H1 (cell line): ENCODE results near the gene EEF2K. TPM values are rescaled to one million over a fixed set of nuclear protein-coding genes. Genes with fewer than 3 reads are reported as not detected.
A peak's percentile ranks its signal among the peaks of the same experiment; 100 is the strongest.

Experiments
- ASH2L ChIP-seq: fragments of 200-600, 300-600 bp; sonication (generic); IDR thresholded peaks from one replicate; pipeline ENCODE4 v1.7.1; 2017; ENCODE audit warnings: low read length
- BACH1 ChIP-seq: IDR thresholded peaks from 2 replicates; pipeline ENCODE4 v1.6.1; 2012; ENCODE audit warnings: low read length, improper control_type of control experiment
- BRCA1 ChIP-seq: IDR thresholded peaks from 2 replicates; pipeline ENCODE4 v1.6.1; 2012; ENCODE audit warnings: low read depth, low read length, improper control_type of control experiment
- CBX8 ChIP-seq: fragments of 300-800, 300-1000 bp; sonication (generic); IDR thresholded peaks from 2 replicates; pipeline ENCODE4 v1.7.1; 2016; ENCODE audit warnings: low read depth, low read length, borderline replicate concordance
- CHD2 ChIP-seq: IDR thresholded peaks from 2 replicates; pipeline ENCODE4 v1.6.1; 2012; ENCODE audit warnings: low read length, improper control_type of control experiment
- EP300 ChIP-seq, 2 experiments: IDR thresholded peaks; 1 replicate in 1 of 2; 2 replicates in 1 of 2; pipeline ENCODE4 v1.6.1; 2011 to 2012; ENCODE audit warnings: low read depth in 2 of 2, low read length in 2 of 2, mild to moderate bottlenecking in 2 of 2, borderline replicate concordance in 1 of 2, inconsistent platforms in 1 of 2, moderate library complexity in 1 of 2
- KDM5A ChIP-seq: fragments of 200-600 bp; IDR thresholded peaks from 2 replicates; pipeline ENCODE4 v1.7.1; 2012; ENCODE audit warnings: mild to moderate bottlenecking, low read length, inconsistent platforms, mixed read lengths
- MAFK ChIP-seq: IDR thresholded peaks from 2 replicates; pipeline ENCODE4 v1.6.1; 2012; ENCODE audit warnings: low read depth, mild to moderate bottlenecking, improper control_type of control experiment, low read length
- NRF1 ChIP-seq: IDR thresholded peaks from 2 replicates; pipeline ENCODE4 v1.6.1; 2011; ENCODE audit warnings: mild to moderate bottlenecking, low read depth, low read length, improper control_type of control experiment
- POLR2AphosphoS5 ChIP-seq: IDR thresholded peaks from 2 replicates; pipeline ENCODE4 v1.6.1; 2011; ENCODE audit warnings: low read depth, low read length
- POU5F1 ChIP-seq: IDR thresholded peaks from 2 replicates; pipeline ENCODE4 v1.6.1; 2011; ENCODE audit warnings: low read depth, mild to moderate bottlenecking, low read length, moderate library complexity
- RFX5 ChIP-seq: IDR thresholded peaks from 2 replicates; pipeline ENCODE4 v1.6.1; 2011; ENCODE audit warnings: low read depth, low read length, improper control_type of control experiment, borderline replicate concordance
- RXRA ChIP-seq: IDR thresholded peaks from 2 replicates; pipeline ENCODE4 v1.6.1; 2011; ENCODE audit warnings: low read depth, mild to moderate bottlenecking, low read length, moderate library complexity; ENCODE audit not compliant: insufficient read depth
- SAP30 ChIP-seq: fragments of 300-600 bp; sonication (generic); IDR thresholded peaks from 2 replicates; pipeline ENCODE4 v1.7.1; 2012; ENCODE audit warnings: low read length, moderate library complexity, mild to moderate bottlenecking, inconsistent platforms; ENCODE audit not compliant: insufficient read depth, insufficient replicate concordance
- SP2 ChIP-seq: IDR thresholded peaks from 2 replicates; pipeline ENCODE4 v1.6.1; 2012; ENCODE audit warnings: mild to moderate bottlenecking, low read length, inconsistent platforms
- SP4 ChIP-seq: IDR thresholded peaks from 2 replicates; pipeline ENCODE4 v1.6.1; 2012; ENCODE audit warnings: low read length, inconsistent platforms
- SRF ChIP-seq: IDR thresholded peaks from 2 replicates; pipeline ENCODE4 v1.6.1; 2011; ENCODE audit warnings: mild to moderate bottlenecking, low read depth, low read length, moderate library complexity
- TAF7 ChIP-seq: optimal IDR thresholded peaks from 2 replicates; pipeline ENCODE3; 2011; ENCODE audit warnings: low read depth, mild to moderate bottlenecking, inconsistent platforms, low read length, moderate library complexity, borderline replicate concordance
- TBP ChIP-seq: IDR thresholded peaks from 2 replicates; pipeline ENCODE4 v1.6.1; 2011; ENCODE audit warnings: low read depth, low read length, improper control_type of control experiment
- ZNF274 ChIP-seq: IDR thresholded peaks from 2 replicates; pipeline ENCODE4 v1.7.0; 2012; ENCODE audit warnings: low read length, borderline replicate concordance; ENCODE audit errors: extremely low read depth
- polyA plus RNA-seq, 7 experiments: library from polyadenylated mRNA; depleted of rRNA in 3 of 7; stranded (reverse) in 5 of 7; unstranded in 2 of 7; fragments of >200 nt in 5 of 7; fragments of 200-250 nt in 2 of 7; gene quantifications; 1 replicate in 5 of 7; 2 replicates in 1 of 7; 4 replicates in 1 of 7; pipeline versions ENCODE4 v1.2.1 to v1.2.3, GENCODE V29; 2011 to 2013; ENCODE audit warnings: missing spikeins in 2 of 7, mixed read lengths in 2 of 7
- total RNA-seq: library from RNA; stranded (reverse); fragmentation: NEBNext Ultra II Directional; extraction: Animal tissue kit (Norgen Biotek cat#: 25700); gene quantifications from 2 replicates; pipeline ENCODE4 v1.2.1, GENCODE V29; 2021
- TF ChIP-seq, protein P1 (sequence below): IDR thresholded peaks from 2 replicates; pipeline ENCODE4 v1.6.1; 2012; ENCODE audit warnings: inconsistent platforms
- TF ChIP-seq, protein P2 (sequence below), 3 experiments: IDR thresholded peaks; 1 replicate in 2 of 3; 2 replicates in 1 of 3; pipeline versions ENCODE4 v1.5.1 to v1.6.1; 2011; ENCODE audit warnings: low read length in 3 of 3, mild to moderate bottlenecking in 3 of 3, inconsistent platforms in 2 of 3, low read depth in 1 of 3, moderate library complexity in 1 of 3; ENCODE audit not compliant: insufficient read depth in 1 of 3; ENCODE audit errors: control extremely low read depth in 1 of 3

EEF2K gene
- total and polyA plus RNA-seq, 2 of the 8 experiments (the other 6 are each of a cell fraction or from before 2014, with no cell fraction given), result 14.9 to 30.2 TPM

DNA sequence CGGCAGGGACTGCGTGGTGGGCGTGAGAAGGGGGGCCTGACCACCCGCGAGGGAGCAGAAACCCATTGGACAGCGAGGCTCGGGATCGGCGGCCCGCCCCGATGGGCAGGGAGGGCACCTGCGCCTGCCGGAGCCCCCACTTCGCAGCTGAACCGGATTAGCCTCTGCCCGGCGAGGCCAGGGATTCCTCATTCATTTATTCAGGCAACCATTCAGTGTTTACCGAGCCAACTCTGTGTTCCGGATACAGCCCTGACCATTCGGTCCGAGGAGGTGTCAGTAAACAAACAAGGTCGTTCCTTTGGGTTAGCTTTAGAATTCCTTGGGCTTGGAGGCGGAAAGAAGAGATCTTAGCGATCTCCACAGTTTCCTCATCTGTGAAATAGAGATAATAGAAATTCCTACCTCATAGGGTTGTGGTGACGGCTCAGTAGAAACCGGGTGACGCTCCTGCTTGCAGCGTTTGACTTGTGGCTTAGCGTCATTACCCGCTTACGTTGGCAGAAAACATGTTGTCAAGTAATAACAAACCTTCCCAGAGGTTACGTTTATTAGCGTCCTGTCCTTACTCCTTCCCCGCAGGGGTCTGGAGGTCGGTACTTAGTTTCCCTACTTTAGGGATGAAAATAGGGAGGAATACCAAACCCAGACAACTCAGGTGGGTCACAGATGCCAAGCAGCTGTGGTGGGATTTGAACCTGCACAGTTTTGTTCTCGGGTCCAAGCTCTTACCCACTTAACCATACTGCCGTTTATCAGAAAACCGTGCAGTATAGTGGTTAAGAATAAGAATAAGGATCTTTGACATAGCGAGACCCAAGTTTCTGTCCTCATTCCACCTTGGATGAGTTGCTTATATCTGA, 92.0 kb downstream of the EEF2K start (continued):
- TF ChIP-seq, protein P1, sequence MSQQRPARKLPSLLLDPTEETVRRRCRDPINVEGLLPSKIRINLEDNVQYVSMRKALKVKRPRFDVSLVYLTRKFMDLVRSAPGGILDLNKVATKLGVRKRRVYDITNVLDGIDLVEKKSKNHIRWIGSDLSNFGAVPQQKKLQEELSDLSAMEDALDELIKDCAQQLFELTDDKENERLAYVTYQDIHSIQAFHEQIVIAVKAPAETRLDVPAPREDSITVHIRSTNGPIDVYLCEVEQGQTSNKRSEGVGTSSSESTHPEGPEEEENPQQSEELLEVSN, result no peak
- TF ChIP-seq EP300 (IDR thresholded peaks at IDR 0.05; ENCODE audit: borderline replicate concordance in 1 of 2, low read depth in 2 of 2, low read length in 2 of 2), result no peak
- TF ChIP-seq TAF7, result peak; percentile 49
- peak; percentile 57; the same call in 1 of the 2 replicates for TF ChIP-seq POLR2AphosphoS5
- TF ChIP-seq ZNF274, result no peak
- no peak for TF ChIP-seq RFX5
- no peak for TF ChIP-seq POU5F1
- peak; percentile 100 for TF ChIP-seq TBP
- no peak for TF ChIP-seq CBX8
- no peak for TF ChIP-seq SRF
- no peak for TF ChIP-seq BACH1
- TF ChIP-seq SP2, result no peak
- TF ChIP-seq SP4, result no peak
- TF ChIP-seq, protein P2, sequence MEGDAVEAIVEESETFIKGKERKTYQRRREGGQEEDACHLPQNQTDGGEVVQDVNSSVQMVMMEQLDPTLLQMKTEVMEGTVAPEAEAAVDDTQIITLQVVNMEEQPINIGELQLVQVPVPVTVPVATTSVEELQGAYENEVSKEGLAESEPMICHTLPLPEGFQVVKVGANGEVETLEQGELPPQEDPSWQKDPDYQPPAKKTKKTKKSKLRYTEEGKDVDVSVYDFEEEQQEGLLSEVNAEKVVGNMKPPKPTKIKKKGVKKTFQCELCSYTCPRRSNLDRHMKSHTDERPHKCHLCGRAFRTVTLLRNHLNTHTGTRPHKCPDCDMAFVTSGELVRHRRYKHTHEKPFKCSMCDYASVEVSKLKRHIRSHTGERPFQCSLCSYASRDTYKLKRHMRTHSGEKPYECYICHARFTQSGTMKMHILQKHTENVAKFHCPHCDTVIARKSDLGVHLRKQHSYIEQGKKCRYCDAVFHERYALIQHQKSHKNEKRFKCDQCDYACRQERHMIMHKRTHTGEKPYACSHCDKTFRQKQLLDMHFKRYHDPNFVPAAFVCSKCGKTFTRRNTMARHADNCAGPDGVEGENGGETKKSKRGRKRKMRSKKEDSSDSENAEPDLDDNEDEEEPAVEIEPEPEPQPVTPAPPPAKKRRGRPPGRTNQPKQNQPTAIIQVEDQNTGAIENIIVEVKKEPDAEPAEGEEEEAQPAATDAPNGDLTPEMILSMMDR (IDR thresholded peaks at IDR 0.05; ENCODE audit: control extremely low read depth in 1 of 3, insufficient read depth in 1 of 3, low read depth in 1 of 3, low read length in 3 of 3), result no peak
- TF ChIP-seq CHD2, result no peak
- 0 out of 2 replicates have a peak, but pooled peaks have one; percentile 14 for TF ChIP-seq BRCA1
- TF ChIP-seq SAP30, result no peak
- TF ChIP-seq KDM5A, result no peak
- TF ChIP-seq RXRA, result no peak
- no peak; the same call in 1 of the 2 replicates for TF ChIP-seq NRF1
- no peak for TF ChIP-seq MAFK
- TF ChIP-seq ASH2L, result no peak
